SK-N-SH (cell line): ENCODE results near the gene MRPL18. TPM values are rescaled to one million over a fixed set of nuclear protein-coding genes. Genes with fewer than 3 reads are reported as not detected.

Experiments
- CTCF ChIA-PET: fragments of 300-600, 350-600 bp; formaldehyde crosslinking; extraction: SDS; loops from one replicate; lab custom pipeline; 2021; lab: Yijun Ruan, JAX
- POLR2A ChIA-PET: fragments of 350-600 bp; sonication (Branson Sonifier 250); formaldehyde crosslinking; extraction: SDS; loops from one replicate; lab custom pipeline; 2020; ENCODE audit warnings: antibody characterized with exemption, inconsistent platforms; lab: Yijun Ruan, JAX
- DNase-seq: peaks from one replicate; pipeline ENCODE4 v3.0.0; 2012
- H2AFZ ChIP-seq: fragments of 200-600 bp; sonication (generic); 2 replicates; pipeline ENCODE4 v1.8.1; 2016; ENCODE audit warnings: antibody characterized with exemption, mild to moderate bottlenecking, low read depth
- H3F3A ChIP-seq: fragments of 200-600 bp; sonication (generic); replicated peaks from 2 replicates; pipeline ENCODE3; 2016; ENCODE audit warnings: antibody characterized with exemption, mild to moderate bottlenecking; ENCODE audit not compliant: insufficient read depth
- H3K27ac ChIP-seq, 2 experiments: fragments of 200-500 bp in 1 of 2; fragments of 200-600 bp in 1 of 2; sonication (Bioruptor generic) in 1 of 2; sonication (generic), shearing (Covaris generic) in 1 of 2; 2 replicates each; pipeline versions ENCODE4 v1.5.1 to v1.6.1; 2014 to 2016; ENCODE audit warnings: low read depth in 2 of 2, inconsistent platforms in 1 of 2, low read length in 1 of 2, mild to moderate bottlenecking in 1 of 2, mixed read lengths in 1 of 2
- H3K27me3 ChIP-seq: fragments of 200-600 bp; sonication (generic), shearing (Covaris generic); 2 replicates; pipeline ENCODE4 v1.6.1; 2016; ENCODE audit warnings: mixed run types; ENCODE audit not compliant: insufficient read depth
- H3K36me3 ChIP-seq, 2 experiments: fragments of 200-500 bp in 1 of 2; fragments of 200-600 bp in 1 of 2; sonication (Bioruptor generic) in 1 of 2; sonication (generic) in 1 of 2; replicated peaks in 1 of 2; 2 replicates each; pipeline versions ENCODE3 to v1.5.1; 2014 to 2016; ENCODE audit warnings: low read length in 1 of 2, mild to moderate bottlenecking in 1 of 2; ENCODE audit not compliant: insufficient read depth in 2 of 2, control insufficient read depth in 1 of 2
- H3K4me1 ChIP-seq, 2 experiments: fragments of 200-500 bp in 1 of 2; fragments of 200-600 bp in 1 of 2; sonication (Bioruptor generic) in 1 of 2; sonication (generic), shearing (Covaris generic) in 1 of 2; 2 replicates each; pipeline versions ENCODE4 v1.5.1 to v1.6.1; 2014 to 2016; ENCODE audit warnings: low read depth in 1 of 2, low read length in 1 of 2, mixed run types in 1 of 2; ENCODE audit not compliant: insufficient read depth in 2 of 2, control insufficient read depth in 1 of 2
- H3K4me2 ChIP-seq: fragments of 200-600 bp; sonication (generic), shearing (Covaris generic); 2 replicates; pipeline ENCODE4 v1.6.1; 2017; ENCODE audit warnings: mixed run types
- H3K4me3 ChIP-seq, 2 experiments: fragments of 200-500 bp in 1 of 2; fragments of 200-600 bp in 1 of 2; sonication (Bioruptor generic) in 1 of 2; sonication (generic), shearing (Covaris generic) in 1 of 2; 2 replicates each; pipeline versions ENCODE4 v1.5.1 to v1.8.1; 2014 to 2016; ENCODE audit warnings: low read depth in 2 of 2, inconsistent platforms in 1 of 2, low read length in 1 of 2, mild to moderate bottlenecking in 1 of 2, mixed read lengths in 1 of 2, moderate library complexity in 1 of 2
- H3K79me2 ChIP-seq: fragments of 200-600 bp; sonication (generic); 2 replicates; pipeline ENCODE4 v1.8.1; 2017; ENCODE audit warnings: mild to moderate bottlenecking; ENCODE audit not compliant: insufficient read depth
- H3K9ac ChIP-seq: fragments of 200-600 bp; sonication (generic); 2 replicates; pipeline ENCODE4 v1.6.1; 2017; ENCODE audit warnings: mixed run types
- H3K9me2 ChIP-seq: fragments of 200-600 bp; sonication (generic); 2 replicates; pipeline ENCODE4 v1.6.1; 2017; ENCODE audit warnings: mixed run types
- H3K9me3 ChIP-seq: fragments of 200-600 bp; sonication (generic); 2 replicates; pipeline ENCODE4 v1.6.1; 2017; ENCODE audit warnings: mixed run types, mild to moderate bottlenecking, moderate library complexity
- H4K20me1 ChIP-seq: fragments of 200-600 bp; sonication (generic); 2 replicates; pipeline ENCODE4 v1.6.1; 2017; ENCODE audit warnings: mild to moderate bottlenecking, mixed run types; ENCODE audit not compliant: insufficient read depth
- EP300 ChIP-seq, 2 experiments: IDR thresholded peaks; 2 replicates each; pipeline versions ENCODE4 v1.4.0 to v1.6.1; 2012; ENCODE audit warnings: borderline replicate concordance in 1 of 2, low read depth in 1 of 2, low read length in 1 of 2
- EZH2phosphoT487 ChIP-seq: fragments of 200-600 bp; sonication (generic); IDR thresholded peaks from 2 replicates; pipeline ENCODE4 v1.6.1; 2017; ENCODE audit warnings: low read depth, mixed run types, mild to moderate bottlenecking, antibody characterized with exemption, moderate library complexity, borderline replicate concordance
- FOSL2 ChIP-seq: IDR thresholded peaks from 2 replicates; pipeline ENCODE4 v1.4.0; 2012; ENCODE audit warnings: low read depth, mild to moderate bottlenecking, moderate library complexity, borderline replicate concordance
- FOXJ3 ChIP-seq: sonication (generic); formaldehyde crosslinking; IDR thresholded peaks from 2 replicates; pipeline ENCODE4 v1.5.1; 2020; ENCODE audit warnings: mild to moderate bottlenecking, missing genetic modification reagents
- FOXM1 ChIP-seq: IDR thresholded peaks from 2 replicates; pipeline ENCODE4 v1.4.0; 2012; ENCODE audit warnings: low read depth, mild to moderate bottlenecking
- MEF2A ChIP-seq: IDR thresholded peaks from 2 replicates; pipeline ENCODE4 v1.4.0; 2012; ENCODE audit warnings: low read depth, borderline replicate concordance
- MXI1 ChIP-seq: IDR thresholded peaks from 2 replicates; pipeline ENCODE4 v1.6.1; 2012; ENCODE audit warnings: mild to moderate bottlenecking, low read depth, low read length, improper control_type of control experiment
- POLR2AphosphoS5 ChIP-seq: IDR thresholded peaks from 2 replicates; pipeline ENCODE4 v1.6.1; 2012; ENCODE audit warnings: low read depth, low read length
- RAD21 ChIP-seq: IDR thresholded peaks from 2 replicates; pipeline ENCODE4 v1.6.1; 2012; ENCODE audit warnings: mild to moderate bottlenecking, low read length
- RCOR1 ChIP-seq: fragments of 150-350 bp; IDR thresholded peaks from 2 replicates; pipeline ENCODE4 v1.6.1; 2017; ENCODE audit warnings: antibody characterized with exemption, low read length
- TAF1 ChIP-seq: IDR thresholded peaks from 2 replicates; pipeline ENCODE4 v1.6.1; 2012; ENCODE audit warnings: low read depth, mild to moderate bottlenecking, low read length, moderate library complexity, borderline replicate concordance
- TEAD4 ChIP-seq: IDR thresholded peaks from 2 replicates; pipeline ENCODE4 v1.4.0; 2012; ENCODE audit warnings: mild to moderate bottlenecking, borderline replicate concordance; ENCODE audit not compliant: insufficient read depth
- WGBS: methylation state at CpG from one replicate; pipeline ENCODE4 v1.1.6; 2017; ENCODE audit warnings: low lambda C conversion rate; 5-methylcytosine and 5-hydroxymethylcytosine counted together
- polyA plus RNA-seq, 3 experiments: library from polyadenylated mRNA; depleted of rRNA; stranded (reverse); fragments of >200 nt; gene quantifications; 2 replicates each; pipeline ENCODE4 v1.2.3, GENCODE V29; 2012
- TF ChIP-seq, protein P1 (sequence below): fragments of 200-600 bp; sonication (generic); IDR thresholded peaks from 2 replicates; pipeline ENCODE4 v1.6.1; 2017; ENCODE audit warnings: antibody characterized with exemption, mild to moderate bottlenecking, moderate library complexity
- TF ChIP-seq, protein P2 (sequence below): IDR thresholded peaks from 2 replicates; pipeline ENCODE4 v1.6.1; 2012; ENCODE audit warnings: mild to moderate bottlenecking, low read depth, low read length, moderate library complexity
- TF ChIP-seq, protein P3 (sequence below): fragments of 150-350 bp; IDR thresholded peaks from 2 replicates; pipeline ENCODE4 v1.6.1; 2017; ENCODE audit warnings: antibody characterized with exemption, low read length, low read depth, borderline replicate concordance
- TF ChIP-seq, protein P4 (sequence below): IDR thresholded peaks from 2 replicates; pipeline ENCODE4; 2012
- TF ChIP-seq, protein P5 (sequence below): IDR thresholded peaks from 2 replicates; pipeline ENCODE4 v1.4.0; 2012; ENCODE audit warnings: low read depth, borderline replicate concordance

MRPL18 gene
- polyA plus RNA-seq, 1 of the 3 experiments (the other 2 are of a cell fraction): 84.4 TPM

DNA sequence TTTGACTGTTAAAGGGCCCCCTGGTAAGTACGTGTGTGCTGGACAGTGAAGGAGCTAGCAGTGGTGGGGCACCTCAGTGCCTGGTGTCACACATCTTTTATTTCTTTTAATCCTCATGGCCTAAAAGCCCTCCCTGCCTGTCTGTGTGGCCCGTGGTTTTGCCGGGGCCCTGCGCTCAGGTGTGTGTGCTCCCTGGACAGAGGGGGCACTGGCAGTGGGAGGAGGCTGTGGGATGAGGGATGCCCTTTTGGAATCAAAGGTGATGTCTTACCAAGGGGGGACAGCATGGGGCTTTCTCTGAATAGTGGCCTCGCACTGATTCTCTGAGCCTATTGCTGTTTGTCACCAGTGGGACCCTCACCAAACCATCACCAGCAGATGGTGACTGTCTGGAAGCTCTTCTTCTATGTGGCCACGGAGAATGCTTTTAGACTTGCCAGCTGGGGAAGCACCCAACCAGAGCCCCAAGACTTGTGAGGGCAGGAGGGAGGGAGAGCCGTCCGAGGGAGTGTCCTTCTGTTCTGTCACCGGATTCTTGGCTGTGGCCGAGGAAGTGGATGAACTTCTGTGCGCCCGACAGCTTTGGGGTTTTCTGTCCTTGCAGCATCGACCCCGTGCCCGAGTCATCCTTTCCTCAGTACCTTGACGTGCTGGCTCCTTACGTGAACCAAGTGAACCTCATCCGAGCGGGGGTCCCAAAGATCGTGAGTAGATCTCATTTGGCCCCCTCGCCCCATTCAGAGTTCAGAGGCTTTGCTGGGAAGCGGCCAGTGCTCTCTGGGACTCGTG, 27.9 kb downstream of the MRPL18 start:
- 52% methylated on average over 13 of the region's 23 CpGs for WGBS
- H3K4me1 ChIP-seq: no peaks in the 10 kb centered on the region; a peak in 1 of 4 replicates
- TF ChIP-seq EP300 (IDR thresholded peaks at IDR 0.05; ENCODE audit: borderline replicate concordance in 1 of 2, low read depth in 1 of 2, low read length in 1 of 2): no peak
- TF ChIP-seq MEF2A: no peak
- TF ChIP-seq, protein P1, sequence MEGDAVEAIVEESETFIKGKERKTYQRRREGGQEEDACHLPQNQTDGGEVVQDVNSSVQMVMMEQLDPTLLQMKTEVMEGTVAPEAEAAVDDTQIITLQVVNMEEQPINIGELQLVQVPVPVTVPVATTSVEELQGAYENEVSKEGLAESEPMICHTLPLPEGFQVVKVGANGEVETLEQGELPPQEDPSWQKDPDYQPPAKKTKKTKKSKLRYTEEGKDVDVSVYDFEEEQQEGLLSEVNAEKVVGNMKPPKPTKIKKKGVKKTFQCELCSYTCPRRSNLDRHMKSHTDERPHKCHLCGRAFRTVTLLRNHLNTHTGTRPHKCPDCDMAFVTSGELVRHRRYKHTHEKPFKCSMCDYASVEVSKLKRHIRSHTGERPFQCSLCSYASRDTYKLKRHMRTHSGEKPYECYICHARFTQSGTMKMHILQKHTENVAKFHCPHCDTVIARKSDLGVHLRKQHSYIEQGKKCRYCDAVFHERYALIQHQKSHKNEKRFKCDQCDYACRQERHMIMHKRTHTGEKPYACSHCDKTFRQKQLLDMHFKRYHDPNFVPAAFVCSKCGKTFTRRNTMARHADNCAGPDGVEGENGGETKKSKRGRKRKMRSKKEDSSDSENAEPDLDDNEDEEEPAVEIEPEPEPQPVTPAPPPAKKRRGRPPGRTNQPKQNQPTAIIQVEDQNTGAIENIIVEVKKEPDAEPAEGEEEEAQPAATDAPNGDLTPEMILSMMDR: no peak
- H3K27ac ChIP-seq: no peak overlapping the region
- no peak overlapping the region for H2AFZ ChIP-seq
- no peaks in the 10 kb centered on the region for H4K20me1 ChIP-seq
- H3F3A ChIP-seq: no peaks in the 10 kb centered on the region
- no peaks in the 10 kb centered on the region for H3K9me3 ChIP-seq
- no peaks in the 10 kb centered on the region for H3K9me2 ChIP-seq
- H3K36me3 ChIP-seq: no peaks in the 10 kb centered on the region
- DNase-seq: no peak
- no peak overlapping the region for H3K4me3 ChIP-seq
- POLR2A ChIA-PET: no interaction called here
- no peaks in the 10 kb centered on the region for H3K79me2 ChIP-seq
- CTCF ChIA-PET: no interaction called here
- no peaks in the 10 kb centered on the region; the same call in 1 of the 2 replicates for H3K27me3 ChIP-seq
- no peak overlapping the region for H3K9ac ChIP-seq
- H3K4me2 ChIP-seq: no peak overlapping the region

DNA sequence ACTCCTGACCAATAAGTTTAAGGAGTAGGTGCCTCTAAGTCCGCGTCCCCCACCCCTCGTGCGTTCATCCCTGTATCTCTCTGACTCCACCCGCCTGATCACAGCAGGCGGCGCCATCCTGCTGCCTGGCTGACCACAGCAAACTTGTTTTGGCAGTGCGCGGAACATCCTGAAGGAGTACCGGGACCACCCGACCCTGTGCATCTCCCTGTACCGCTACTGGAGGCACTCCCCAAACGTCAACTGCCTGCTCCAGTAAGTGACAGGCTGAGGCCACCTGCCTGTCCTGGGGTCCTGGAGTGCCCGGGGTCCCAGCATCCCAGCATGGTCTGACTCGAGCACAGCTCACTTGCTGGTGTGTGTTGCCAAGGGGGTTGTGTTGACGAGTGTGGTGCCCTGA, 28.8 kb downstream of the MRPL18 start:
- H3K9me2 ChIP-seq: no peaks in the 10 kb centered on the region
- WGBS: 68% methylated on average over 16 of the region's 16 CpGs
- no peaks in the 10 kb centered on the region for H3F3A ChIP-seq
- ChIA-PET CTCF (no interaction called here), POLR2A (no interaction called here)
- no peaks in the 10 kb centered on the region; the same call in 1 of the 2 replicates for H3K27me3 ChIP-seq
- H3K4me2 ChIP-seq: no peak overlapping the region
- H3K9me3 ChIP-seq: no peaks in the 10 kb centered on the region
- no peak for DNase-seq
- H2AFZ ChIP-seq: no peak overlapping the region
- H4K20me1 ChIP-seq: no peaks in the 10 kb centered on the region
- no peaks in the 10 kb centered on the region for H3K36me3 ChIP-seq
- no peak overlapping the region for H3K27ac ChIP-seq
- no peak overlapping the region for H3K4me3 ChIP-seq
- H3K79me2 ChIP-seq: no peaks in the 10 kb centered on the region
- no peaks in the 10 kb centered on the region; a peak in 1 of 4 replicates for H3K4me1 ChIP-seq
- no peak overlapping the region for H3K9ac ChIP-seq
- TF ChIP-seq, protein P2, sequence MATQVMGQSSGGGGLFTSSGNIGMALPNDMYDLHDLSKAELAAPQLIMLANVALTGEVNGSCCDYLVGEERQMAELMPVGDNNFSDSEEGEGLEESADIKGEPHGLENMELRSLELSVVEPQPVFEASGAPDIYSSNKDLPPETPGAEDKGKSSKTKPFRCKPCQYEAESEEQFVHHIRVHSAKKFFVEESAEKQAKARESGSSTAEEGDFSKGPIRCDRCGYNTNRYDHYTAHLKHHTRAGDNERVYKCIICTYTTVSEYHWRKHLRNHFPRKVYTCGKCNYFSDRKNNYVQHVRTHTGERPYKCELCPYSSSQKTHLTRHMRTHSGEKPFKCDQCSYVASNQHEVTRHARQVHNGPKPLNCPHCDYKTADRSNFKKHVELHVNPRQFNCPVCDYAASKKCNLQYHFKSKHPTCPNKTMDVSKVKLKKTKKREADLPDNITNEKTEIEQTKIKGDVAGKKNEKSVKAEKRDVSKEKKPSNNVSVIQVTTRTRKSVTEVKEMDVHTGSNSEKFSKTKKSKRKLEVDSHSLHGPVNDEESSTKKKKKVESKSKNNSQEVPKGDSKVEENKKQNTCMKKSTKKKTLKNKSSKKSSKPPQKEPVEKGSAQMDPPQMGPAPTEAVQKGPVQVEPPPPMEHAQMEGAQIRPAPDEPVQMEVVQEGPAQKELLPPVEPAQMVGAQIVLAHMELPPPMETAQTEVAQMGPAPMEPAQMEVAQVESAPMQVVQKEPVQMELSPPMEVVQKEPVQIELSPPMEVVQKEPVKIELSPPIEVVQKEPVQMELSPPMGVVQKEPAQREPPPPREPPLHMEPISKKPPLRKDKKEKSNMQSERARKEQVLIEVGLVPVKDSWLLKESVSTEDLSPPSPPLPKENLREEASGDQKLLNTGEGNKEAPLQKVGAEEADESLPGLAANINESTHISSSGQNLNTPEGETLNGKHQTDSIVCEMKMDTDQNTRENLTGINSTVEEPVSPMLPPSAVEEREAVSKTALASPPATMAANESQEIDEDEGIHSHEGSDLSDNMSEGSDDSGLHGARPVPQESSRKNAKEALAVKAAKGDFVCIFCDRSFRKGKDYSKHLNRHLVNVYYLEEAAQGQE: no peak
- no peak for TF ChIP-seq TEAD4
- no peak for TF ChIP-seq MEF2A
- no peak for TF ChIP-seq EZH2phosphoT487
- TF ChIP-seq MXI1: no peak
- TF ChIP-seq, protein P3, sequence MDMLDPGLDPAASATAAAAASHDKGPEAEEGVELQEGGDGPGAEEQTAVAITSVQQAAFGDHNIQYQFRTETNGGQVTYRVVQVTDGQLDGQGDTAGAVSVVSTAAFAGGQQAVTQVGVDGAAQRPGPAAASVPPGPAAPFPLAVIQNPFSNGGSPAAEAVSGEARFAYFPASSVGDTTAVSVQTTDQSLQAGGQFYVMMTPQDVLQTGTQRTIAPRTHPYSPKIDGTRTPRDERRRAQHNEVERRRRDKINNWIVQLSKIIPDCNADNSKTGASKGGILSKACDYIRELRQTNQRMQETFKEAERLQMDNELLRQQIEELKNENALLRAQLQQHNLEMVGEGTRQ: no peak
- no peak for TF ChIP-seq RAD21
- TF ChIP-seq POLR2AphosphoS5: no peak
- no peak for TF ChIP-seq EP300 (IDR thresholded peaks at IDR 0.05; ENCODE audit: borderline replicate concordance in 1 of 2, low read depth in 1 of 2, low read length in 1 of 2)
- TF ChIP-seq FOXM1: no peak
- TF ChIP-seq TAF1: no peak
- TF ChIP-seq FOSL2: no peak
- TF ChIP-seq, protein P4, sequence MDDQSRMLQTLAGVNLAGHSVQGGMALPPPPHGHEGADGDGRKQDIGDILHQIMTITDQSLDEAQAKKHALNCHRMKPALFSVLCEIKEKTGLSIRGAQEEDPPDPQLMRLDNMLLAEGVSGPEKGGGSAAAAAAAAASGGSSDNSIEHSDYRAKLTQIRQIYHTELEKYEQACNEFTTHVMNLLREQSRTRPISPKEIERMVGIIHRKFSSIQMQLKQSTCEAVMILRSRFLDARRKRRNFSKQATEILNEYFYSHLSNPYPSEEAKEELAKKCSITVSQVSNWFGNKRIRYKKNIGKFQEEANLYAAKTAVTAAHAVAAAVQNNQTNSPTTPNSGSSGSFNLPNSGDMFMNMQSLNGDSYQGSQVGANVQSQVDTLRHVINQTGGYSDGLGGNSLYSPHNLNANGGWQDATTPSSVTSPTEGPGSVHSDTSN: no peak
- TF ChIP-seq, protein P5, sequence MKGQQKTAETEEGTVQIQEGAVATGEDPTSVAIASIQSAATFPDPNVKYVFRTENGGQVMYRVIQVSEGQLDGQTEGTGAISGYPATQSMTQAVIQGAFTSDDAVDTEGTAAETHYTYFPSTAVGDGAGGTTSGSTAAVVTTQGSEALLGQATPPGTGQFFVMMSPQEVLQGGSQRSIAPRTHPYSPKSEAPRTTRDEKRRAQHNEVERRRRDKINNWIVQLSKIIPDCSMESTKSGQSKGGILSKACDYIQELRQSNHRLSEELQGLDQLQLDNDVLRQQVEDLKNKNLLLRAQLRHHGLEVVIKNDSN: no peak
- TF ChIP-seq RCOR1: no peak
- no peak for TF ChIP-seq FOXJ3 (CRISPR knock-in tag)
